C4-2B (cell line): Measurements from ENCODE around the gene NOP58.

ENCODE experiments used
- CTCF ChIP-seq: fragments of 450-650 bp; conservative IDR thresholded peaks from 2 replicates; pipeline ENCODE4 v1.5.1; 2017; ENCODE audit warnings: mild to moderate bottlenecking
- ZFX ChIP-seq: fragments of 450-650 bp; IDR thresholded peaks from 2 replicates; pipeline ENCODE4 v1.6.1; 2017

GRCh38 chr2:202261531-202261930, 4.0 kb upstream of the NOP58 start:
- no peak for TF ChIP-seq CTCF
- no peak for TF ChIP-seq ZFX
